Upper lobe of left lung (tissue), 4 donors: Measurements from ENCODE around the gene RASGRF2.

Experiments
- POLR2A ChIP-seq, 4 donors: fragments of 450-650 bp; IDR thresholded peaks; one replicate each; pipeline ENCODE4 v1.5.1; 2016 to 2017; ENCODE audit warnings: antibody characterized with exemption in 4 of 4, mild to moderate bottlenecking in 2 of 4
- TF ChIP-seq, protein P1 (sequence below), 6 experiments: fragments of 450-650 bp in 4 of 6; fragments of 200-600 bp in 2 of 6; sonication (generic) in 2 of 6; IDR thresholded peaks; one replicate each; pipeline ENCODE4 v1.5.1; 2016 to 2019; ENCODE audit warnings: antibody characterized with exemption in 6 of 6

- no peak for TF ChIP-seq POLR2A (IDR thresholded peaks at IDR 0.05)
- TF ChIP-seq, protein P1, sequence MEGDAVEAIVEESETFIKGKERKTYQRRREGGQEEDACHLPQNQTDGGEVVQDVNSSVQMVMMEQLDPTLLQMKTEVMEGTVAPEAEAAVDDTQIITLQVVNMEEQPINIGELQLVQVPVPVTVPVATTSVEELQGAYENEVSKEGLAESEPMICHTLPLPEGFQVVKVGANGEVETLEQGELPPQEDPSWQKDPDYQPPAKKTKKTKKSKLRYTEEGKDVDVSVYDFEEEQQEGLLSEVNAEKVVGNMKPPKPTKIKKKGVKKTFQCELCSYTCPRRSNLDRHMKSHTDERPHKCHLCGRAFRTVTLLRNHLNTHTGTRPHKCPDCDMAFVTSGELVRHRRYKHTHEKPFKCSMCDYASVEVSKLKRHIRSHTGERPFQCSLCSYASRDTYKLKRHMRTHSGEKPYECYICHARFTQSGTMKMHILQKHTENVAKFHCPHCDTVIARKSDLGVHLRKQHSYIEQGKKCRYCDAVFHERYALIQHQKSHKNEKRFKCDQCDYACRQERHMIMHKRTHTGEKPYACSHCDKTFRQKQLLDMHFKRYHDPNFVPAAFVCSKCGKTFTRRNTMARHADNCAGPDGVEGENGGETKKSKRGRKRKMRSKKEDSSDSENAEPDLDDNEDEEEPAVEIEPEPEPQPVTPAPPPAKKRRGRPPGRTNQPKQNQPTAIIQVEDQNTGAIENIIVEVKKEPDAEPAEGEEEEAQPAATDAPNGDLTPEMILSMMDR (IDR thresholded peaks at IDR 0.05) = no peak
Observed at GRCh38 chr5:81222285-81222684, 262.1 kb downstream of the RASGRF2 start.
